ENCODE data around the gene LAPTM5.
A peak's percentile ranks its signal among the peaks of the same experiment; 100 is the strongest.
"Not testable (repeated sequence)": the region's sequence is repeated elsewhere in the genome, so short reads cannot be mapped to it uniquely, and the experiment has no call there.

Gene LAPTM5

DNA sequence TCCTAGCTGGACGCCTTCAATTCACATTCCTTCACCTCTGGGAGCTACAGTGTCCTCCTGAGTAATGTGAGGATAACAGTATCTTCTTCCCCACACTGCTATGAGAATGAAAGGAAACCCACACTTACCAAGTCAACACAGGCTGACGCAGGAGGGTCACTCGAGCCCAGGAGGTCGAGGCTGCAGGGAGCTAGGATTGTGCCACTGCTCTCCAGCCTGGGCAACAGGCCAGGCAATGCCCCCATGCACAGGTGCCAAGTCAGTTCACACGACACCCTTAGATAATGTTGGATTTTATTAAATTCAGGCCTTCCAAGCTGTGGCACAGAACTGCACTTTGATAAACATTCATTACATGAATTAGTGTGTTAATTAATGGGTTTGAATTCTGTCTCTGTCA lies 66.1 kb downstream of the LAPTM5 start:
- DNase-seq: no peak

DNA sequence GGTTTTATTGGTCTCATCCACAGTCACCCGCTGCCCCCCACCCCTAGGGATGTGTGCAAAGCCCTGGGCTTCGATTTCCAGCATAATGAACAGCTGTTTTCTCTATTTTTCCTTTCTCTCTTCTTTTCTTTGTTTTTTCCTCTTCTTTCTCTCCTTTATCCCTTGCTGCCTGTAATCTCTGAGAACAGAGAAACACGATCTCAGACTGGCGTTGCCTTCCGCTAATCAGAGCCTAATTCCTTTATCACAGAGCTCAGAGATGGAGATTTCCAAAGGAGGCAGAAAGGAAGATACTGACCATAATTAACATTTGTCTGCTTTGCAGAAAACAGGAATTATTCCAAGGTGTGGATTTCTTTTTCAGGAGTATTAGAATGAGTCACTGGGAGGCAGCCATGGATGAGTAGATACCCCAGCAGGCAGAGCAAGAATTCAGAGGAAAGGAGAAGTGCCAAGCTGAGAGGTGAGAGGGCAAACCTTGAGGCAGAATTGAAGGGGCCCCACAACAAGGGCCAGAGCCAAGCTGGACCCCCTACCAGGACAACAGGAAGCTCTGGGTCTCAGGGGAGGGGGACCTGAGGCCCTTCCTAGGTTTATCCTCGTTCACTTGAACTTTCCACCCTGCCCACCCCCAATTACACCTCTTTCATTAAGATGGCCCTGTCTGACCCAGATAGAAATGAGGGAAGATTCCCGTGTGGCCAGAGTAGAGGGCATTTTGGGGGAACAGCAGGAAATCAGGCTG lies 67.5 kb downstream of the LAPTM5 start:
- DNase-seq: no peak

GRCh38 chr1:30688920-30689794 lies 68.4 kb downstream of the LAPTM5 start:
- no peak for DNase-seq

- not testable (repeated sequence) for DNase-seq
These were observed 69.1 kb downstream of the LAPTM5 start for GRCh38 chr1:30688516-30688915.

DNA sequence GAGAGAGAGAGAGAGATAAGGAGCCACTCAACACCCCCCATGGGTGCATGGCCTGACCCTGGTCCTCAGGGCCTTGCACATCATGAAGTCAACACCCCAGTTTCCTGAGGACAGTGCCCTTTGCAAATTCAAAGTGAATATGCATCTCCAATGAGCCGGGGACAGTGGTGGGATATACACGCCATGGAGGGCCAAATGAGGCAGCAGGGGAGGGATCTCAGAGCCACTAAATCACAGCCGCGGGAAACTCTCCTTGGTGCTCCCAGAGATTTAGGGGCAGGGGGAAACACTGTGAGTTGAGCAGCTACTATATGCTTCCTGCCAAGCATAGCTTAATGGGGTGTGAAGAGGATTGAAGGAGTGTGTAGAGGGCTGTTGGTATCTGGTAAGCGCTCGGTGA lies 69.7 kb downstream of the LAPTM5 start:
- DNase-seq: no peak

GRCh38 chr1:30686236-30686935 lies 71.2 kb downstream of the LAPTM5 start:
- no peak for DNase-seq

- DNase-seq: no peak
These were observed 71.8 kb downstream of the LAPTM5 start for GRCh38 chr1:30685796-30686165.

DNA sequence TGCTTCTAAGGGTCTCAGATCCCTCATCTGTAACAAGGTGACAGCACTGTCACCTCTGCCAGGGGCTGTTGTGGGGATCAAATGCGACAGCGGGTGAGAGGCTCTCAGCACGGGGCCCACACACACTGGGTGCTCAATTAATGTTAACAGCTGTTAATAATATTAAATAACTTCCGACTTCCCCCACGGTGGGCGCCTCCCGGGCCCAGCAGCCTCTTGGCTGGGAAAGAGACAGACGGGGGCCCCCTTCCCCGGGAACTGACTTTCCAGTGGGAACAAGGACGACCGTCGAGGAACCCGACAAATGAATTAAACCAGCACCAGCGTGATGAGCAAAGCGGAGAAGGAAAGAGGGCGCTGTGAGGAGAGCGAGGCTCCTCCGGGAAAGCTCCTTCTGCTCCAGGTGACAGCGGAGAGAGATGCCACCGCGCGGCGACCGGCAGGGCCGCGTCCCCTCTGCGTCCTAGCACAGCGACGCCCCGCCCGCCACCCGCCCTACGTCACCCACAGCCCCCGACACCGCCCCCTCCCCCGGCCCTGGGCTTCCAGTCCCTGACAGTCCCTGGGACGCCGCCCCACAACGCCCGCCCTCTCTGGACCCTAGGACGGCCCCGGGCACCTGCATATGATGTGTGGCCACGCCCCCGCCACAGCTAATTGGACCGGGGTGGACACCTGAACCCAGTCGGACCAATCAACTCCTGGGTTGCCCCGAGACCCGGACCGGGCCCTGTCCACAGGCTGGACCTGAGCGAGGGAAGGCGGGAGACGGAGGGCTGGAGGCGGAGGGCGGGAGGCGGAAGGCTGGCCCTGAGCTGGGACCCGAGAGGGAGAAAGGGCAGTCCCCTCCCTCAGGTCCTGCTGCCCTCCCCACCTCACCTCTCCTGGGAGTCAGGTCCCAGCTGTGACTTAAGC lies 72.4 kb downstream of the LAPTM5 start:
- DNase-seq: peak; percentile 7

DNA sequence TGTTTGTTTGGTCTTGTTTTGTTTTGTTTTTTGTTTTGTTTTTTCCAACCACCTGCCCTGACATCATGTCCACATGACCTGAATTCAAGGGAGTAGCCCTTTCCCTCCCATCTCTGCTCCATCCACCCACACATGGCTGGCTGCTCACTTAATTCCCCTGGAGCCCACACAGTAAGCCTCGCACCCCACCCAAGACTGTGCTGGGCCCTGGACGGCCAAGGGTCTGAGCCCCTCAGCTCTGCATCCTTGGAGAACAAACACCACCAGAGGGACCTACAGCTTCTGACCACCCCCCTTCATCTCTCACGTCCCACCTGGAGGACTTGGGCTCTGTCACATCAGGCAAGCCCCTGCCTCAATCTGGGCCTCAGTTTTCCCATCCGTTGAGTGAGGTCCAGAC lies 73.3 kb downstream of the LAPTM5 start:
- DNase-seq: no peak

- DNase-seq: no peak
These were observed 73.9 kb downstream of the LAPTM5 start for GRCh38 chr1:30683699-30684098.
